T-helper 2 cell (primary cell): Measurements from ENCODE around the gene OR2B6.
"Not testable (repeated sequence)": the region's sequence is repeated elsewhere in the genome, so short reads cannot be mapped to it uniquely, and the experiment has no call there.

Experiments used
- DNase-seq, 5 experiments: peaks; one replicate each; pipeline versions ENCODE4 v3.0.0 to v3.0.0-alpha.2; 2012 to 2022
- total RNA-seq, 2 donors: gene quantifications; one replicate each; lab custom pipeline; 2026; lab: John Stamatoyannopoulos, UW

Gene OR2B6
- 0 reads per million in 2 donors for total RNA-seq

DNA sequence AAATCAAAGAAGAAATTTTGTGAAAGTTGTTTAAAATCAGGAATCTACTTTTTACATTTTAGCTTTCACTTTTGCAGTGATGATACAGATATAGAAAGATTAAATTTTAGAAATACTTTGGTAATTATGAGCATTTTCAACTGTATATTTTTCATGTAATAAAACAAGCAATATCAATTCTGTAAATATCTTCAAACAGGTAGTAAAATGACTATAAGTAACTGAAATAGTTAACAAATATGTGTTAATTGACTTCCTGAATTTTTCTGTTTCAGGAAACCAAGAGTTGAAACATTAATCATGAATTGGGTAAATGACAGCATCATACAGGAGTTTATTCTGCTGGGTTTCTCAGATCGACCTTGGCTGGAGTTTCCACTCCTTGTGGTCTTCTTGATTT, at the start of gene OR2B6:
Gene OR2B6, plus strand, starts transcription at position 301 of the 400 bp plus-strand sequence. Its CDS starts 0 bp downstream, at position 301.
- DNase-seq: no peak

GRCh38 chr6:27908017-27908416, 49.0 kb upstream of the OR2B6 start:
- peak in 1 of 5 experiments; percentile 34 for DNase-seq

GRCh38 chr6:27911956-27912446, 45.0 kb upstream of the OR2B6 start, which contains the start of gene OR2B2:
OR2B2 (minus strand) TSS chr6:27912396; CDS start chr6:27912319, 77 bp downstream.
- DNase-seq: no peak

DNA sequence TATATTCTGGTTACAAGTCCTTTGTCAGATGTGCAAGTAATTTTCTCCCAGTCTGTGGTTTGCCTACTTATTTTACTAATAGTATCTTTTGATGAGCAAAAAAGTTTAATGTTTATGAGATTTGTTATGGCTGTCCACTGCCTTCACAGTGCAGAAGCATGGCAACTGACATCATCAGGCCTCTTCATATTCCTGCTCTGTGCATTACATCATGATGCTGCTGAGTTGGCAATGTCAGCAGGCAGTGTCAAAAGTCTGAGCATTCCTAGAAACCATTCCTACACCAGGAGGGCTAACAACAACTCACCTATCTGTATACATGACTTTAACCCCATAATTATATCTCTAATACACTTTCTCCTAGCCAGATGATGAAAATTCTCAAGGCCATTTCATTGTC, 34.1 kb upstream of the OR2B6 start:
- DNase-seq: no peak

GRCh38 chr6:27924179-27924578, 32.9 kb upstream of the OR2B6 start:
- DNase-seq: no peak

- DNase-seq: not testable (repeated sequence)
Measured at GRCh38 chr6:27928041-27928440, 29.0 kb upstream of the OR2B6 start.

DNA sequence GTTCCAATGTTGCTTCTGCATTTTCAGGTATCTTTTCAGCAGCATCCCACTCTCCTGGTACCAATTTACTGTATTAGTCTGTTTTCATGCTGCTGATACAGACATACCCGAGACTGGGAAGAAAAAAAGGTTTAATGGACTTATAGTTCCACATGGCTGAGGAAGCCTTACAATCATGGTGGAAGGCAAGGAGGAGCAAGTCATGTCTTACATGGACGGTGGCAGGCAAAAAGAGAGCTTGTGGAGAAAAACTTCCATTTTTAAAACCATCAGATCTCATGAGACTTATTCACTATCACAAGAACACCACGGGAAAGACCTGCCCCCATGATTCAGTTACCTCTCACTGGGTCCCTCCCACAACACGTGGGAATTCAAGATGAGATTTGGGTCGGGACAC, 27.1 kb upstream of the OR2B6 start:
- DNase-seq: not testable (repeated sequence)

GRCh38 chr6:27931209-27931608, 25.8 kb upstream of the OR2B6 start:
- DNase-seq: no peak

- peak in 1 of 5 experiments; percentile 1 for DNase-seq
Measured at GRCh38 chr6:27940766-27941165, 16.3 kb upstream of the OR2B6 start.

DNA sequence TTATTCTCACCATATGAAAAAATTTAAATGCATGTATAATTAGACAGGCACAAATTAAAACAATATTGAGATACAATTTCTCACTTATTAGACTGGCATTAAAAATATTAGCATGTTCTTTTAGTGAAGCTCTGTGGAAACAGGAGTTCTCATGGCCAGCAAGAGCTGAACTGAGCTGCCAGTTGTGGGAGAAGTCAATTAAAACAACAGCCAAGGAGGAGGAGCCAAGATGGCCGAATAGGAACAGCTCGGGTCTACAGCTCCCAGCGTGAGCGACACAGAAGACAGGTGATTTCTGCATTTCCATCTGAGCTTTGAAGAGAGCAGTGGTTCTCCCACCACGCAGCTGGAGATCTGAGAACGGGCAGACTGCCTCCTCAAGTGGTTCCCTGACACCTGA, 14.0 kb upstream of the OR2B6 start:
- not testable (repeated sequence) for DNase-seq

DNA sequence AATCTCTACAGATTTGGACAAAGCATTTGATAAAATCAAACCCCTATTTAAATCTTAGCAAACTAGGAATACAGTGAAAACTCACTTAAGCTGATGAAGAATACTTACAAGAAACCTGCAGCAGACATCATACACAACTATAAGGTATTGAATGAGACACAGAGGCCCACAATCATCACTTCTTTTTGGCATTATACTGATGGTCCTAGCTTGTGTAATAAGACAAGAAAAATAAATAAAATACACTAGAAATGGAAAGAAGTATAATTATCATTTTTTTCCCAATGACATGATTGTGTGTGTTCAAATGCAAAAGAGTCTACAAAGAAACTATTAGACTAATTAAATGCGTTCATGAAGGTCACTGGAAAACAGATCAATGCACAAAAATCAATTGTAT, 8.8 kb upstream of the OR2B6 start:
- no peak for DNase-seq

DNA sequence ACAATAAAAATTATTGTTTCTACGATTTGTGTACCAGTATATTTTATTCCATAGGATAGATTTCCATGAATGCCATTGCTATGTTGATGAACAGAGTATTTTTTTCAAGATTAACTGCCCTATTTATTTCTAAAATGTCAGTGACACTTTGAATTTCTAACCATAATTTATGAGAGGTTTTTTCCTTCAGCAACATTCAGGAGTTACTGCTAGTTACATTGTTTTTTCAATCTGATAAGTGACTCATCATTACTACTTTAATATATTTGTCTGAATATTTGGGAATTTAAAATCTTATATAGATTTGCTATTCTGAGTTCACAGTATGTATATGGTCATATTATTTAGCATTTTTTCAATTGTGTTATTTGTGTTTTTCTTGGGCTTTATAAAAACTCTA, 6.0 kb upstream of the OR2B6 start:
- no peak for DNase-seq

GRCh38 chr6:27957516-27957915, 475 bp downstream of the OR2B6 start:
- DNase-seq: no peak

DNA sequence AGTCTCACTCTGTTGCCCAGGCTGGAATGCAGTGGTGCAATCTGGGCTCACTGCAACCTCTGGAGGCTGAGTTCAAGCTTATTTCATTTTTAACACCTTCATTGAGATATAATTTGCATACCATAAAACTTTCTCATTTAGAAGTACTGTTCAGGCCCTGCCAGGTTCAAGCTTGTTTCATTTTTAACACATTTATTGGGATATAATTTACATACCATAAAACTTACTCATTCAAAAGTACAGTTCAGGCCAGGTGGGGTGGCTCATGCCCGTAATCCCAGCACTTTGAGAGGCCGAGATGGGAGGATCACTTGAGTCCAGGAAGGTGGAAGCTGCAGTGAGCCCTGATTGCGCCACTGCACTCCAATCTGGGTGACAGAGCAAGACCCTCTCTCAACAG, 5.5 kb downstream of the OR2B6 start:
- DNase-seq: no peak

DNA sequence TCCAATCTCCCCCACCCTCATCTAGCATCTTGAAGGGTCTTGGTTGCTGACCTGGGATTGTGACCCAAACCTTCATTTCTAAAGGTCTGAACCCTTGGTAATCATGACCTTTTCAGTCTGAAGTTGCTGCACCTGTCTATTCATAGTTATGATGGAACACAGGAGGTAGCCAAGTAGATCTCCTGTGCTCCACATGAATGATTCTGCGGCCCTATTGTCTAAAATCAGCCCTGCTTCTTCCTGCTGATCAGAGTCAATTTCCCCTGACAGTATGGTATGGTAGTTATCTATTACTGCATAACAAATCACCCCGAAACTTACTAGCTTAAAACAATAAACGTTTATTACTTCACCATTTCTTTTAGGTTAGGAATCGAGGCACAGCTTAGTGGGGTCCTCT, 9.0 kb downstream of the OR2B6 start:
- no peak for DNase-seq

DNA sequence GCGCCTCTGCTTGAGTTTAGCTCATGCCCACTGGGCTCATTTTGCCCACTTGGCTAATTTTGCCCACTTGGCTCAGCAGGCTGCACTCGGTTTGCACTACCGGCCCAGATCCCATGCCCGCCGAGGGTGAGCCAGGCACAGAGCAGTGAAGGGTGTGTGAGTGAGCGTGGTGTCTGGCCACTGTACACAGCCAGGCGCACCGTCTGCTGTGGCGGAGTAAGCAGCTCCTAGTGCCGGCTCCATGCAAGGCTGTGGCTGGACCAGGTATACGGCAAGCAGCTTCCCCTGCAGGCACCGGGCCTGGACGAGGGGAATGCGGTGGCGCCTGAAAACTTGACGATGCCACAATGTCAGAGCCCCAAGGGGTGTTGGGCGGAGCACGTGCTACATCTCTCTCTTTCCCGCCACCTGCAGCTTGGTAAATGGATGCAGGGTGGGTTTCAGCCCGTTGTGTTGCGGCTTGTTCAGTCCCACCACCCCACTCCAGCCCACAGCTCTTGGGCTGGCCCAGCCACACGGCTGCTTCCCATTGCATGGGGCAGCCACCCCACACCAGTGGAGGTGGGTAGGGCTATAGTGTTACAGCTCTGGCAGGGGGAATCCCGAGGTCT, 9.9 kb downstream of the OR2B6 start:
- no peak for DNase-seq

DNA sequence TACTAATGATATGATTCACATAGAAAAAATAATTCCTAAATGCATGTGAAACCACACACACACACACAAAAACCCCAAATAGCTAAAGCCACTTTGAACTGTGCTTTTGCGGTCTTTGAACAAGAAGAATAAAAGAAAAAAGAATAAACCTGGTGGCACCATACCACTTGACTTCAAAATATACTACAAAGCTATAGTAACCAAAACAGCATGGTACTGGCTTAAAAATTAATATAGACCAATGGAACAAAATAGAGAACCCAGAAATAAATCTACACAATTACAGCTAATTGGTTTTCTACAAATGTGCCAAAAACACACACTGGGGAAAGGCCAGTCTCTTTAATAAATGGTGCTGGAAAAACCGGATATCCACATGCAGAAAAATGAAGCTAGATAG, 13.4 kb downstream of the OR2B6 start:
- DNase-seq: no peak

- DNase-seq: no peak
Measured at GRCh38 chr6:27972750-27973149, 15.7 kb downstream of the OR2B6 start.

DNA sequence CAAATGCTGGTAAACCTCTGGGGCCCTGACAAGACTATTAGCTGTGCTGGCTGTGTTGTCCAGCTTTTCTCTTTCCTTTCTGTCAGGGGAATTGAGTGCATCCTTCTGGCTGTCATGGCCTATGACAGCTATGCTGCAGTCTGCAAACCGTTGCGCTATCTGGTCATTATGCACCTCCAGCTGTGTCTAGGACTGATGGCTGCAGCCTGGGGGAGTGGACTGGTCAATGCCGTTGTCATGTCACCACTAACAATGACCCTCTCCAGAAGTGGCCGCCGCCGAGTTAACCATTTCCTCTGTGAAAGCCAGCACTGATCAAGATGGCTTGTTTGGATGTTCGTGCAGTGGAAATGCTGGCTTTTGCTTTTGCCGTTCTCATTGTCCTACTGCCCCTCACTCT, 20.3 kb downstream of the OR2B6 start:
- no peak for DNase-seq

GRCh38 chr6:27978705-27979104, 21.7 kb downstream of the OR2B6 start:
- no peak for DNase-seq

GRCh38 chr6:27980111-27980510, 23.1 kb downstream of the OR2B6 start:
- no peak for DNase-seq

GRCh38 chr6:27986928-27987725, 30.1 kb downstream of the OR2B6 start:
- no peak for DNase-seq

- no peak for DNase-seq
Measured at GRCh38 chr6:27994616-27995015, 37.6 kb downstream of the OR2B6 start.
